ENCODE data around the gene ZNF682.
"Not testable (repeated sequence)": the region's sequence is repeated elsewhere in the genome, so short reads cannot be mapped to it uniquely, and the experiment has no call there.

Gene ZNF682

GRCh38 chr19:20039203-20039723 lies at the start of gene ZNF682:
ZNF682 (minus strand) TSS chr19:20039505; CDS start chr19:20039345, 160 bp downstream.
- DNase-seq: no peak

- DNase-seq: not testable (repeated sequence)
These were observed 43.6 kb upstream of the ZNF682 start for GRCh38 chr19:20082876-20083275.

- not testable (repeated sequence) for DNase-seq
These were observed 43.0 kb upstream of the ZNF682 start for GRCh38 chr19:20082232-20082833.

- DNase-seq: no peak
These were observed 41.4 kb upstream of the ZNF682 start for GRCh38 chr19:20080656-20081055.

DNA sequence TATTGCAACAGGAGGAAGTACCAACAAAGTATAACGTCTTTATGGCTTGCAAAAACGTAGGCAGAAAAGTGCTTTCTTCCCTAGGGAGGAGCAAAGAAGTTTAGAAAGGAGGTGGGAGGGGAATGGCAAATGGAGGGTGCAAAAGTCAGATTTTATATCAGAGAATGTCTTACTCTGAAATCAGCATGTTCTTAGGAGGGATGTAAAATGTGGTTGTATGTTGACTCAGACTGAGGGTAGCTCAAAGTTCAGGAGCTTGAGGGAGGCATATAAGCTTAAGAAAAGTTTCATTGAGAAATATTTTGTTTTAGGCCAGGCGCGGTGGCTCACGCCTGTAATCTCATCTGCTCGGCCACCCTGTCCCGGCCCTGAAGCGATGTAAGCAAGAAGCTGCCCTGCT lies 40.2 kb upstream of the ZNF682 start:
- DNase-seq: no peak

GRCh38 chr19:20078581-20079031 lies 39.3 kb upstream of the ZNF682 start:
- no peak for DNase-seq

DNA sequence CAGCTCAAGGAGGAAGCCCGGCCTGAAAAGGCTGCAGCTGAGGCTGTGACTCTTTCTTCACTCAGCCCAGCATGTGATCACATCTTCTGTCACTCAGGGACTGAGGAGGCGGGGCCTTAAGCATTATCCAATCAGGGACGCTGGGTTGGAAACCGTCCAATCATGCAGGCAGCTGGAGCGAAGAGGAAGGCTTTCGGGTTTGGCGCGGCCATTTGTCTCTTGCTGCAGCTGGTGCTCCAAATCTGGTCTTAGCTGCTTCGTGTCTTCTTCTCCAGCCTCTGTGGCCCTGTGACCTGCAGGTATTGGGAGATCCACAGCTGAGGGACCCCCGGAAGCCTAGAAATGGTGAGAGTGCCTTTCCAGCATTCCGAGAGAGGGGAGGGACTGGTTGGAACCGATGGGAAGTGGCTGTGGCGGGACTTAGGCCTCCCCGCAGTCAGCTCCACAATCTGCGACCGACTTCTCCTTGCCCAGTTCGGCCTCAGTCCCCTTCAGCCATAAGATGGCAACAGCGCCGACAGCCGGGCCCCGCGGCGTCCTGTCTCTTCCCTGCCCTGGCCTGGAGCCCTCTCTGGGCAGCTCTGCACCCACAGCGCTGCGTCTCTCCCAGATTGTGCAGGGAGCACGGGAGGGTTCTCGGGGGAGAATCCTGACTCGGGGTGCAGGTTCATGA lies 38.6 kb upstream of the ZNF682 start, which contains the start of gene ZNF90:
ZNF90 (plus strand) TSS at position 210 of the 673 bp plus-strand sequence; CDS start at position 343, 133 bp downstream.
- DNase-seq: no peak

- no peak for DNase-seq
These were observed 33.6 kb upstream of the ZNF682 start for GRCh38 chr19:20072936-20073335.

DNA sequence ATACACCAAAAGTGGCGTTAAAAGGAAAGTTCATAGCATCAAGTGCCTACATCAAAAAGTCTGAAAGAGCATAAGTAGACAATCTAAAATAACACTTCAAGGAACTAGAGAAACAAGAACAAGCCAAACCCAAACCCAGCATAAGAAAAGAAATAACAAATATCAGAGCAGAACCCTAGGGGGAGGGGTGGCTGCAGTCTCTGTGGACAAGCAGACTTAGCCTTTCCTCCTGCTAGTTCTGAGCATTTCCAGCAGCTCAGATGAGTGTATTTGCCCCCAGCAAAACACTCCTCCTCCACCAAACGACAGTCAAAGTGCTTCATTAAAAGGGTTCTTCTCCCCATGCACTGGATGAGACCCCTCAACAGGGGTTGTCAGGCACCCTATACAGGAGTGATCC lies 31.4 kb upstream of the ZNF682 start:
- no peak for DNase-seq

DNA sequence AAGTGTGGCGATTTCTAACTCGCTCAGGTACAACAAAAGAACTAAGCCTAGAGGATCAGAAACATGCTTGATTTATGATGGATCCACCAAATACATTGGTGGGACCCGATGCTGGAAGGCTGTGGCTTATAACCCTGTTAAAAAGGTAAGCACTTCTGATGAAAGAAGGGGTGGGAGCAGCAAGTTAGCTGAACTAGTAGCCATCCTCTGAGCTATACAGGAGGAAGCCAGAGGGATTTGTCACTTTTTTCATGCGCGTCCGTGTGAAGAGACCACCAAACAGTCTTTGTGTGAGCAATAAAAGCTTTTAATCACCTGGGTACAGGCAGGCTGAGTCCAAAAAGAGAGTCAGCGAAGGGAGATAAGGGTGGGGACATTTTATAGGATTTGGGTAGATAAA lies 29.3 kb upstream of the ZNF682 start:
- DNase-seq: not testable (repeated sequence)

DNA sequence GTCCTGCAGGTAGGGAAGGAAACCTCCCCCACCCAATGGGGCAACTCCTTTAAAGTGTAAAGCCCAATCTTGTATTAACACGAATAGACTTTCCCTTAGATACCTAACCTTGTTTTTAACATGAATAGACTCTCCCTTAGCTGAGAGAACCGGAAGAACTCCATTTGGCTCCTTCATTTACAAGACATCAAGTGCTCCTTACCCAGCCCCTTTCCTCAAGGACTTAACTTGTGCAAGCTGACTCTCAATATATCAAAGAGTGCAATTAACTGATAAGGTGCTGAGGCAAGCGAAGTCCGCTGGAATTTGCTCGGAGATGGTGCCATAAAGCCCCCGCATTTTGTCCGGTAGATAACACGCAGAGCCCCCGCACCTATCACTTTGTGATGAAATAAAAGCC lies 28.6 kb upstream of the ZNF682 start:
- no peak for DNase-seq

DNA sequence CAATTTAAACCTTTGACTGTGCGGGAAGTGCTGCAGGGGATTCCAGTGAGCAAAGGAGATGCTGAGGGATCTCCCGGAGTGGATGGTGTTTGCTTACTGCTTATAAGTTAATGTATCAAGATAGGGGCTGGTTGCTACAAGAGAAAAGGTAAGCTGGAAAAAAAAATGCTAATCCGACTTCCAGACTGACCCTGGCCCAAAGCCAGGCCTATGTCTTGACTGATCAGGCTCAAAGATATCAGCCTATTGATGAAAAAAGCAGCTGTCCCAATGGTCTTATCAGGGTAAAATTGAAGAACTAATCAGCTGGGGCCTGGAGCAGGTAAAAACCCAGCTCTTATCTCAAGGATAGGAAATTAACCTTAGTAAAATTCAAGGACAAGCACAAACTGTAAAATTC lies 27.6 kb upstream of the ZNF682 start:
- no peak for DNase-seq

DNA sequence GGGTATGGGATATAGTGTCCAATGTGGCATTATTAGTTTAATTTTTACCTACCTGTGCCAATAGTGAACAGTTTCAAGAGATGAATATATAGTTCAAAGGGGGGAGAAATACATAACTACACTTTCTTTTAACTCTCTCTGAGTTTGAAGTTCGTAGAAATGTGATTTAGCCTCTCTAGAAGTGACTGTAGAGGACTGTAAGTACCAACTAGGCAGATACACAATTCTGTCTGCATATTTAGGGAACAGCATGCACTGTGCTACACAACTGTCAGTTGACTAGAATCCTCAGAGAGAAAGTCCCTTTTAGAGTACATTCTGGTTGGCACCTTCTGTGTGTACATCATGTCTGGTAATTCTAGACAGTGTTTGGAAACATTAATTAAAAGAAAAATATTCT lies 21.0 kb upstream of the ZNF682 start:
- no peak for DNase-seq

GRCh38 chr19:20058738-20059137 lies 19.4 kb upstream of the ZNF682 start:
- DNase-seq: not testable (repeated sequence)

DNA sequence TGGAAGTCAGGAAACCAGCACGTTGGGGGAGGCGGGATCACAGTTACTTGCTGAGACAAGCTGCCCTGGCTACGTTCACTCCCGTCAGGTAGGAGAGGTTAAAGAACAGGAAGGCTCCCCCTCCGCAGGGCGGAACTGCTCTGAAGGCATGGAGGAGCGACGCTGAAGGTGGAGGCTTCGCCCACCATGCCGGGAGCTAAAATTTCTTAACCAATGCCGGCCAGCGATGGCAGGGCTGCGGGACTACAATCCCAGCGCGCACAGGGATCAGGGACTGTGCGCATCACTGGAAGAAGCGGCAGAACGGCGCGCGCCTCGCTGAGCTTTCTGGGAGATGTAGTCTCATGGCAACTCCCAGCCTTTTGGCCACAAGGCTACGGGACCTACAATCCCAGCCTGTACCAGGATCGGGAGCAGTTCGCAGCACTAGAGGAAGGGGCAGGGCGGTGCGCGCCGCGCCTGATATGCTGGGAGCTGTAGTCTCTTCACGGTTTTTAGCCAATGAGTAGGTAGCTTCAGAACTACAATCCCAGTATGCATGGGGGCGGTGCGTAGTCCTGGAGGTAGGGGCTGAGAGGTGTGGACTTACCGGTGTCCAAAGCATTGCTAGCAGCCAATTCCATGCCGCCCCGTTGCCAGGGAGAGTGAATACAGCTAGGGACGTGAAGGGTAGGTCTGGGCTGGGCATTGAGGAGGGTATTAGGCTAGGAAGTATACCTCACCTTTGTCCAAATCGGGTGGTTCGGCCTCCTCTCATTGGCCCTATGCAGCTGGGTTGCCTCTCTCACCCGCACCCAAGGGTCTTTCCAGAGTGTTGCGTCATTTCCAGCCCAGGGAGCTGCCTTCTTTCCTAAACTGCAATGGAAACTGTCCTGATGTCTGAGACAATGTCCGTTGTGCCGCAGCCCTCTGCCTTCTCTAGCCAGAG lies 12.8 kb upstream of the ZNF682 start:
- no peak for DNase-seq

GRCh38 chr19:20045742-20046141 lies 6.4 kb upstream of the ZNF682 start:
- not testable (repeated sequence) for DNase-seq

GRCh38 chr19:20044663-20045062 lies 5.4 kb upstream of the ZNF682 start:
- DNase-seq: no peak

GRCh38 chr19:20038358-20039202 lies 725 bp downstream of the ZNF682 start:
- no peak for DNase-seq

GRCh38 chr19:20035935-20036334 lies 3.4 kb downstream of the ZNF682 start:
- no peak for DNase-seq

- DNase-seq: no peak
These were observed 10.7 kb downstream of the ZNF682 start for GRCh38 chr19:20028611-20029010.

DNA sequence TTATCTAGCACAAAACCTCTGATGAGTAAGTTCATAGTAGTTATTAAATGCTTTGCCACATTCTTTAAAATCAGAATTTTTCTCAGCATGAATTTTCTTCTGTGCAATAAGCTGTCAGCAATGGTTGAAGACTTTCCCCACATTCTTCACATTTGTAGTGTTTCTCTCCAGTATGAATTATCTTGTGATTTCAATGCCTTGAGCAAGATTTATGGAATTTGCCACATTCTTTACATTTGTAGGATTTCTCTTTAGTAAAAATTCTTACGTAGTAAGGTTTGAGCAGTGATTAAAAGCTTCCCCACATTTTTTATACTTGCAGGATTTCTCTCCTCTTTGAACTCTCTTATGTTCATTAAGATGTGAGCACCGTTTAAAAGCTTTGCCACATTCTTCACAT lies 33.6 kb downstream of the ZNF682 start:
- no peak for DNase-seq

- no peak for DNase-seq
These were observed 41.5 kb downstream of the ZNF682 start for GRCh38 chr19:19997656-19998268.

Measured in GDM1 (cell line).